Fibroblast of the conjunctiva (primary cell): ENCODE results near the gene CES1.
"Not testable (repeated sequence)": the region's sequence is repeated elsewhere in the genome, so short reads cannot be mapped to it uniquely, and the experiment has no call there.

Experiments
- DNase-seq: peaks from one replicate; pipeline ENCODE4 v3.0.0-alpha.2; 2010; ENCODE audit warnings: low read depth

CES1 gene

DNA sequence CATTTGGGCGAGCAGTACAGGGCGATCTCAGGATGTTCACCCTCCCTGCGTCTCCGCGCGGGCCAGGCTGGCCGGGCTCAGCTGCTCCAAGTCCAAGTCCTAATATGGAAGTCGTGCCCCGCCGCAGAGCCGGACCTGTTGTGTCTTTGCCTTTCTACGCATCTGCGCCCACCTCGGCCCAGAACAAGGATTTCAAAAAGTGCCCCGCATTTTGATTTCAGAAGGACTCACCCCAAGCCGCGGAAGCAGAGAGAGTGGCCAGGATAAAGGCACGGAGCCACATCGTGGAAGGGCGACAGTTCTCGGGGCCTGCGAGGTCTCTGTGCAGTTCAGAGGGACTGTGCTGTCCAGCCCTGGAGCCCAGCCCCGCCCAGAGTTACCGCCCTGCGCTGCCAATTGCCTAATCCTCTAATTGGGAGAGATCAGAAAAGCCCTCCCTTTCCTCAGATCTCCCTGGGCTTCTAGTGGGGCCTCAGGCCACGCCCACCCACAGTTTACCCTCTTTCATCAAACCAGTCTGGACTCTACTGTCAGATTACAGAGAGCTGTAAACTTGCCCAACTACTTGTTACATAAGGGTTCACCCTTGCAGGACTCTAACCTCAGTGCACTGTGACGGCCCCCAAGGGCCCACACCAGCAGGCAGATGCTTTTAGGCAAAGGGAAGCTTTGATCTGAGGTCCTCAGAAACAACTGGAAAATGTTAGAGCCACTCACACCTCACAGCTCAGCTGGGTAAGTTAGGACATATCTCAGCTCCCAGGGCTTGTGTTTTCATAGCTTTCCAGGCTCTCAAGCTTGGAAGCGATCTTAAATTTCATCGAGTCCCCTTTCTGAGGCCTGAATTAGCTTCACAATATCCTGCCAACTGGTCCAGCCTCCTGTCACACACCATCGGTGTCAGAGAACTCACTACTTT, at the start of gene CES1:
Gene CES1 (minus strand): TSS at position 324 of the 919 bp plus-strand sequence. CDS start 41 bp downstream, at position 283.
- no peak for DNase-seq

DNA sequence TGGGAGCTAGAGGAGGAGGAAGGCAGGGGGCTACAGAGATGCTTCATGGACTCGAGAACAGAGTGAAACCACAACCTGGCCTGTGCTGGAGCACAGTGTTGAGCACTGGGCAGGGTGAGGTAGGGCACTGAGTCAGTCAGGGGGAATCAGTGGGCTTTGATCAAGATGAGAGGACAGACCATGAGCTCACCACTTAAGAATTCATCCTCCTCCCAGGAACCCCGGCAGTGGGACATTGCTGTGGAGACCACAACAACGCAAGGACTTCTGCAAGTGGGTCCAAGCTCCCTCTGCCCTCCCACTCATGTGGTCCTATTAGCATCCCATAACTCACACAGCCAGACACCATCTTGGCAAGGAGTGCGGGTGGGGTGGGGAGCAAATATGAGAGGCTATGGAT, 44.0 kb upstream of the CES1 start:
- DNase-seq = no peak

DNA sequence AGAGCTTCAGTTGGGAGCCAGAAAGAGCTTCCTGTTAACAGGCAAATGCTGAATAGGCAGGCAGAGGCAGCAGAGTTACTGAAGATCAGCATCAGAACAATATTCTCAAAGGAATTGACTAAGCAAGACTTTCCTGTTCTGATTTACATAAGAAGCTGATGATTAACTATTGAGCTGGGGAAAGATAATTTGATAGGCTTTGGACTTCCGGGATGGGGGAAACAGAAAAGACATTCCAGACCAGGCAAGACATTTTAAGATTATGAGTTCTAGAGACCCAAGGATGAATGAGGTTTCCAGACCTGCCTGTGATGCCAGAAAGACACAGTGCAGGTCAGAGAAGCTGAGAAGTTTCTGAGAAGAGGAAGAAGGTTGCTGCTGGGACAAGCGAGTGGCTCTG, 42.4 kb upstream of the CES1 start, which contains the start of gene CES5A:
Gene CES5A (minus strand): TSS at position 101 of the 400 bp plus-strand sequence. CDS start 152 bp downstream, outside the sequence.
- DNase-seq = no peak

- DNase-seq = no peak
Measured at GRCh38 chr16:55873122-55873521, 40.2 kb upstream of the CES1 start.

DNA sequence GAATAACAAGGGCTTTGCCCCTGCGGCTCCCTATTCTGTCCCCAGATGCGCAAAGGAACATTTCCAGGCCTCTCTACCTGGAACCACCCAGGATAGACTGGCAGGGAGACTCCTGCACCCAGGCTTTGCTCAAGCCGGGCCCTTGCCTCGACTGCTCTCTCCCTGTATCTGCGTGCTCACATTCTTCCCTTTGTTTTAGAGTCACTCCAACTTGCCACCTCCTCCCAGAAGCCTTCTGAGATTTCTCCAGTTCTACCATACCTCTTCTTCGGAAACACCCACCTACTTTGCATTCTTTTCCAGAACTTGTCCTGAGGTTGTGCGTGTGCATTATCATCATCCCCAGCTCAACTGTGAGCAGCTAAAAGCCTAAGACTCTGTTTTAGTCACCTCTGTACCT, 39.2 kb upstream of the CES1 start:
- DNase-seq = no peak

DNA sequence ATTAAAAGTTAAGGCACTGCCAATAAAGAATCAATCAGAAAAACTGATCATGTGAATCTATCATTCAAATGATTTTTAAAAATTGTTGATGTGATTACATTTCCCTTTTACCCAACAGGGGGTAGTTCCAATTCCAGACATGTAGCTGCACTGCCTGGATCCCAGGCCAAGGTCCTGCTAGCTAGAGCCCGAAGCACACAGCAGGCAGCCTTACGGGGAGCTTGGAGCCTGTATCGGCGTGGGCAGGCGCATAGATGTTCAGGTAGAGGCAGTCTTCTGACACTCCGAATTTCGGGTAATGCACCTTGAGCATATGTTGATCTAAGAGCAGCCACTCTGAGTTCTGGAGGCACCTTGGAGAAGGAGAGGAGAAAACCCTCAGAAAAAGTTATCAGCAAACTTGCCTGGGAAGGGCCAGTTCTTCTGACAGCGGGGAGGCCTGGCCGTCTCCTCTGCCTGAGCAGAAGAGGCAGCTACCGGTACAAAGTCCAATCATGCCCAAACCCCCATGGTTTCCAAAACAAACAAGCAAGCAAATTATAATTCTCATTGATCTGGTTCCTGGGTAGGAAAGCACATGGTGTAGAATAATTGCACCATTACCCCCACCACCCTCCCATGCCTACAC, 38.6 kb upstream of the CES1 start:
- DNase-seq = no peak

GRCh38 chr16:55868980-55869379, 36.1 kb upstream of the CES1 start:
- no peak for DNase-seq

DNA sequence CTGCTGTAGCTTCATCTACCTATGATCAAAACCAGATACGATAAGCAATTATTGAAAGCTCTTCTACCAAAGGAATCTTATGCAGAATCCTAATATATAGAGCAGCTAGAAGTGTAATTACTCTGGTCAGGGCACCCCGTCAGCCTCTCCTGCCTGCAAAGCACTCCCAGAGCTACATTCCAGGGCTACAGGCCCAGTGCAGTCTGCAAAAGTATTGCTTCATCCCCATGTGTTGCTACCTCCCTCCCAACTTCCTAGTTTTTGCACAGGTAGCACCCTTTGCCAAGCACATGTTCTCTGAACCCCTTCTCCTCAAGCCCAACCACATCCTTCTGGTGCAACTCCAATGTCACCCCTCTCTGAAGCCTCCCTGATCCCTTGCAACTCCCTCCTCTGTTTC, 35.2 kb upstream of the CES1 start:
- no peak for DNase-seq

DNA sequence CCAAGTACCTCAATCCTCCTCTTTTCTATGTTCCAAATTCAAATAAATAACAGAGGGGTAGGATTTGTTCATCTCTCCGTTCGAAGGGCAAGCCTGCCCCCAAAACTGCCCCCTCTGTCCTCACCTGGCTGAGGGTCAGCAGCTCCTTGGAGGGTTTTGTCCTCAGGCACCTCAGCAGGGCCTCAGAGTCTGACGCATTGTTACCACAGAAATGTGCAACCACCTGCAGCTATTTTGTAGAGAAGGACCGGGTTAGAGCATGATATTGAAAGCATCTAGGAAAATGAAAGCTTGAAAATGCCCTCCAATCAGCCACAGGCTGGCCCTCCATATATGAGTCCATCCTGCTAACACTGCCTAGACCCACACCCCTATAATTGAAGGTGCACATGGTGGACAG, 28.4 kb upstream of the CES1 start:
- no peak for DNase-seq

GRCh38 chr16:55857650-55858049, 24.8 kb upstream of the CES1 start:
- DNase-seq = not testable (repeated sequence)

- no peak for DNase-seq
Measured at GRCh38 chr16:55856950-55857349, 24.1 kb upstream of the CES1 start.

DNA sequence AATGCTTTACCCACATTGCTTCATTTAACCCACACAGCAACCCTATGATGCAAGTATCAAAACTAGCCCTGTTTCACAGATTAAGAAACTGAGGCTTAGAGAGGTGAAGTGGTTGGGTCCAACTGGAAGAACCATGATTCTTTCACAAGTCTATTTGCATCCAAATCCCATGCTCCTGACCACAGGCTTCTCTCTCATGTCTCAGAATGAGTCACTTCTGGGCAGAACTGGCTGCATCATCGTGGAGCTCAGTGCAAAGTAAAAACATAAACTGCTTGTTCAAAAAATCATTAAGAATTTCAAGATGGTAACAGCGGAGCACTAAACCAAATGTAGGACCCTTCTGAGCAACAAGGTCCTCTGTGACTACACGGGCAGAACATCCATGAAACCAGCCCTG, 20.2 kb upstream of the CES1 start:
- no peak for DNase-seq

- no peak for DNase-seq
Measured at GRCh38 chr16:55849536-55849935, 16.6 kb upstream of the CES1 start.

- DNase-seq = no peak
Measured at GRCh38 chr16:55846598-55847346, 13.9 kb upstream of the CES1 start.

GRCh38 chr16:55843105-55843395, 10.2 kb upstream of the CES1 start:
- DNase-seq = no peak

DNA sequence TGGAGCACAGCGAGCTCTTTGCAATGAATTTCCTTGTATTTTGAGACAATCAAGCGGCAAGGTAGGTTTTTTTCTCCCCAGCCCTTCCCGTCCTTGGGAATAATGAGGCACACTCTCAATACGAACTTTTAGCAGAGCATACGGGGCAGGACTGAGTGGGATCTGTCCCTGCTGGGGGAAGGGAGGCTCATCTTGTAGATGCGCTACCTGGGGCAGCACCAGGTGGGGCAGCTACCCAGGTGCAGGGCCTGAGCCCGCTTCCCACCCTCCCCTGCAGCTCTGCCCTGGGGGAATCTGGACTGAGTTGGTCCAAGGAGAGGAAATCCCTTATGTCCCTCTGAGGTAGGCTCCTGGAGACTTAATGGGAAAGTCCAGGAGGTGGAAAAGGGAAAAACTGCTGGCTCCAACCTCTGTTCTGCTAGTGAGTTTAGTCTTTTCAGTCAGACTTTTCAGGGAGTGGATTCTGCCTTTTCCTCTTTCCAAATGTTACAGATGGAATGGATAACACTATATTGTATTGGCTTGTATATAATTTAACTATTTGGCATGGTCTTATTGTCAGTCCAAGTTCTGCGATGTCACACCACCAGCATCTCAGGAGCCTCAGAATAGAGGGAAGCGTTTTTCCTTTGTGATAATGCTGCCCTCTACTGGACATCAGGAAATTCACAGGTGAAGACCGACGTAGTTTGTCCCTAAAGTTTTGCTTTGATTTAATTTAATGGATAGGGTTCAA, 9.6 kb upstream of the CES1 start:
- DNase-seq = peak; percentile 17

DNA sequence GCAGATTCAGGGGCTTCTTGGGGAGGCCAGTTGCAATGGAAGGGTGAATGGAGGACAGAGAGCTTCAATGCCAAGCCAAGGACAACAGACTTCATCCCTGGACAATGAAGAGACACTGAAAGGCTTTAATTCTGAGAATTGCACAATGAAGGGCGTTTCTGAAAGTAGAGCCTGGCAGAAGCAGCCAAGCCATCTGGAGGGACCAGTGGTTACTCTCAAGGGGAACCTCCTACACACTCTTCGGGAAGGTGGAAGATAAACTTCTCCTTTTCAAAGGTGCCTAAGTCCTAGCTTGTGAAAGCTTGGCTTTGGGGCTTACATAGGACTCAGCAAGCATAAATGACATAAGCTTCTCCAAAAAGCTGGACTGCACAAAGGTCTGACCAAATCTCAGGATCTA, 6.2 kb upstream of the CES1 start:
- no peak for DNase-seq

DNA sequence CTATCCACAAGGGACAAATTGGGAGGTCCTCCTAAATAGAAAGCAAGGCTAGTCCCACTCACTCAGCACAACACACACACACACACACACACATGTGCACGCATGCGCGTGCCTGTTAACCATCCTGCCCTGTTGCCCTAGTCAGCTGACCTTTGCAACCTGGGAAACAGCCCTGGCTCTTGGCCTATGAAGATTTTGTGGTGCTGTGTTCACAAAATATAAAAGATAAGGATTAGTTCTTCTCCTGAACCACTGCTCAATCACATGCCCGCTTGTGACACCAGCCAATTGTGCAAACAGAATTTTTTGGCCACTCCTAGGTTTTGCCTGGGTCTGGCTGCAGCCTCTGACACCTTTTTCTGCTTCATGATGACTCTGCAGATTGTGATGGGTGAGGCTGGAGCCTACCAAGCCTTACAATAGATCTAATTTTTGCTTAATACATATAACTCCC, 3.3 kb upstream of the CES1 start:
- no peak for DNase-seq

GRCh38 chr16:55835581-55835980, 2.7 kb upstream of the CES1 start:
- no peak for DNase-seq

DNA sequence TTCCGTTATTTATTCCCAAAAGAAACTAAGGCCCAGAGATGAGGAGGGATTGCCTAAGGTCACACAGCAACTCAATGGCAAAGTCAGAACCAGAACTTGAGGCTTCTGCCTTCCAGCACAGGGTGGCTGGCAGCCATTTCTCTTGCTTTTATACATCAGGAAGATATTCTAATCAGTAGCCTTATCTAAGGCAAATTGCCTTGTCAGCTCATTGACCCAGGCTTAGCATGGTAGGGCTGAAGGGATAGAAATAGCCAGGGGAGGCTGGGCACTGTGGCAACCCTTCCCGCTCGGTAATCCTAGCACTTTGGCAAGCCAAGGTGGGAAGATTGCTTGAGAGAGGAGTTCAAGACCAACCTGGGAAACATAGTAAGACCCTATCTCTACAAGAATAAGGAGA, 2.3 kb upstream of the CES1 start:
- DNase-seq = not testable (repeated sequence)

DNA sequence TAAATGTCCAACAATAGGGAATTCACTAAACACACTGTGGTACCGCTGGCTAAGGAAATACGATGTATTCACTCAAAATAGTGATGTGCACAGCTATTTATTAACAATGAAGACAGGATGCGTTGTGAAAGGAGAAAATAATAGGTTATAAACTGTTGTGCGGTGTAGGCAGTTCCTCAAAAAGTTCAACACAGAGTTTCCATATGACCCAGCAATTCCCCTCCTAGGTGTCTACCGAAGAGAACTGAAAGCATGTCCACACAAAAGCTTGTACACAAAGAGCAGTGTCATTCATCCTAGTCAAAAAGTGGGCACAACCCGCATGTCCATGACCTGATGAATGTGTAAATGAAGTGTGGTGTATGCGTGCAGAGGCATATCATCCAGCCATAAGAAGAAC, 1.2 kb upstream of the CES1 start:
- no peak for DNase-seq

GRCh38 chr16:55832425-55832772, 497 bp downstream of the CES1 start:
- no peak for DNase-seq
